Testis (tissue), 2 donors: Measurements from ENCODE around the gene CYP4F2.
"Not testable (repeated sequence)": the region's sequence is repeated elsewhere in the genome, so short reads cannot be mapped to it uniquely, and the experiment has no call there.

ENCODE experiments used
- CTCF ChIP-seq, 3 experiments: fragments of 450-650 bp in 2 of 3; fragments of 200-600 bp in 1 of 3; sonication (generic) in 1 of 3; IDR thresholded peaks; one replicate each; pipeline ENCODE4 v1.5.1; 2016 to 2019; ENCODE audit warnings: antibody characterized with exemption in 3 of 3, mild to moderate bottlenecking in 2 of 3, moderate library complexity in 1 of 3
- POLR2A ChIP-seq: fragments of 450-650 bp; IDR thresholded peaks from one replicate; pipeline ENCODE4 v1.6.1; 2017; ENCODE audit warnings: antibody characterized with exemption, mild to moderate bottlenecking, moderate library complexity

- TF ChIP-seq CTCF (IDR thresholded peaks at IDR 0.05); POLR2A: not testable (repeated sequence)
These were observed 24.1 kb downstream of the CYP4F2 start for GRCh38 chr19:15873771-15874170.
